HCT116 (cell line): Measurements from ENCODE around the gene CPLX4. TPM values are rescaled to one million over a fixed set of nuclear protein-coding genes. Genes with fewer than 3 reads are reported as not detected.

Experiments used
- ATAC-seq: fragments of 200-7000 bp; cut with Tn5 transposase; 2 replicates; pipeline ENCODE4 v1.9.1; 2020; ENCODE audit warnings: mild to moderate bottlenecking, moderate library complexity
- BruUV-seq: library from RNA; stranded (reverse); fragments of 400-500 nt; replicated peaks from 2 replicates; lab custom pipeline; 2021; lab: Mats Ljungman, UMichigan
- CTCF ChIA-PET: fragments of 300-600 bp; sonication (Branson Sonifier 250); formaldehyde crosslinking; loops from one replicate; lab custom pipeline; 2021; ENCODE audit warnings: antibody characterized with exemption; lab: Charles Lee
- POLR2A ChIA-PET: fragments of 300-600, 350-600 bp; sonication (Branson Sonifier 250); formaldehyde crosslinking; loops from one replicate; lab custom pipeline; 2021; ENCODE audit warnings: antibody characterized with exemption; lab: Charles Lee
- RAD21 ChIA-PET, 2 experiments: fragments of 300-600 bp; sonication (Branson Sonifier 250); formaldehyde crosslinking; loops; one replicate each; lab custom pipeline; 2023; ENCODE audit warnings: low total read pairs in 2 of 2; ENCODE audit not compliant: uncharacterized antibody in 2 of 2, unreplicated experiment in 2 of 2, low non-redundant PET in 1 of 2; lab: Charles Lee
- DNase-seq: peaks from one replicate; pipeline ENCODE4 v3.0.0-alpha.2; 2010; ENCODE audit warnings: low read depth, low spot score
- H2AFZ ChIP-seq: fragments of 200-600 bp; shearing (Covaris generic), sonication (generic); 2 replicates; pipeline ENCODE4 v1.6.1; 2017; ENCODE audit warnings: low read depth, mixed run types, mixed read lengths, antibody characterized with exemption, low read length; ENCODE audit not compliant: poor library complexity, severe bottlenecking
- H3K27ac ChIP-seq: 2 replicates; pipeline ENCODE4 v1.5.1; 2012; ENCODE audit warnings: low read depth, low read length
- H3K27me3 ChIP-seq: fragments of 200-600 bp; sonication (generic); 2 replicates; pipeline ENCODE4 v1.6.1; 2016; ENCODE audit warnings: mixed run types, low read length, mixed read lengths; ENCODE audit not compliant: insufficient read depth
- H3K36me3 ChIP-seq, 2 experiments: fragments of 200-500 bp in 1 of 2; fragments of 200-600 bp in 1 of 2; sonication (Bioruptor generic) in 1 of 2; sonication (generic) in 1 of 2; 2 replicates each; pipeline versions ENCODE4 v1.5.1 to v1.6.1; 2014 to 2016; ENCODE audit warnings: low read length in 2 of 2, inconsistent platforms in 1 of 2, mixed read lengths in 1 of 2, mixed run types in 1 of 2; ENCODE audit not compliant: insufficient read depth in 2 of 2, control insufficient read depth in 1 of 2
- H3K4me1 ChIP-seq, 2 experiments: fragments of 200-600 bp in 1 of 2; sonication (generic) in 1 of 2; 2 replicates each; pipeline versions ENCODE4 v1.5.1 to v1.6.1; 2012 to 2017; ENCODE audit warnings: low read length in 2 of 2, inconsistent platforms in 1 of 2, mild to moderate bottlenecking in 1 of 2, mixed read lengths in 1 of 2, mixed run types in 1 of 2, moderate library complexity in 1 of 2; ENCODE audit not compliant: insufficient read depth in 2 of 2, control insufficient read depth in 1 of 2
- H3K4me2 ChIP-seq: fragments of 200-600 bp; sonication (generic); 2 replicates; pipeline ENCODE4 v1.6.1; 2017; ENCODE audit warnings: mixed run types, low read length, mixed read lengths
- H3K4me3 ChIP-seq, 2 experiments: fragments of 200-600 bp in 1 of 2; sonication (generic) in 1 of 2; replicated peaks in 1 of 2; 2 replicates each; pipeline ENCODE4 v1.5.1; 2011 to 2016; ENCODE audit warnings: low read length in 2 of 2, control low read depth in 1 of 2, low read depth in 1 of 2, mild to moderate bottlenecking in 1 of 2, mixed read lengths in 1 of 2, mixed run types in 1 of 2
- H3K79me2 ChIP-seq: fragments of 200-600 bp; sonication (generic); 2 replicates; pipeline ENCODE4 v1.6.1; 2017; ENCODE audit warnings: mild to moderate bottlenecking, mixed run types, low read length, moderate library complexity, mixed read lengths; ENCODE audit not compliant: insufficient read depth
- H3K9ac ChIP-seq: fragments of 200-600 bp; sonication (generic); 2 replicates; pipeline ENCODE4 v1.6.1; 2016; ENCODE audit warnings: low read length, mixed read lengths
- H3K9me2 ChIP-seq: fragments of 200-600 bp; sonication (generic), shearing (Covaris generic); 2 replicates; pipeline ENCODE4 v1.6.1; 2017; ENCODE audit warnings: mixed run types, mild to moderate bottlenecking, moderate library complexity; ENCODE audit not compliant: insufficient read depth
- H3K9me3 ChIP-seq, 2 experiments: fragments of 200-500 bp in 1 of 2; fragments of 200-600 bp in 1 of 2; sonication (Bioruptor generic) in 1 of 2; sonication (generic) in 1 of 2; 2 replicates each; pipeline ENCODE4 v1.6.1; 2014 to 2017; ENCODE audit warnings: low read length in 2 of 2, mixed read lengths in 2 of 2, inconsistent platforms in 1 of 2, low read depth in 1 of 2, mild to moderate bottlenecking in 1 of 2, mixed run types in 1 of 2, moderate library complexity in 1 of 2; ENCODE audit not compliant: control insufficient read depth in 1 of 2, insufficient read depth in 1 of 2
- H4K20me1 ChIP-seq: fragments of 200-600 bp; sonication (generic), shearing (Covaris generic); 2 replicates; pipeline ENCODE4 v1.6.1; 2017; ENCODE audit warnings: mixed run types, mild to moderate bottlenecking, moderate library complexity; ENCODE audit not compliant: insufficient read depth
- CEBPB ChIP-seq: IDR thresholded peaks from 2 replicates; pipeline ENCODE4 v1.6.1; 2012; ENCODE audit warnings: low read depth
- EZH2phosphoT487 ChIP-seq: fragments of 200-600 bp; IDR thresholded peaks from 2 replicates; pipeline ENCODE4 v1.6.1; 2018; ENCODE audit warnings: antibody characterized with exemption, borderline replicate concordance
- POLR2A ChIP-seq: IDR thresholded peaks from 2 replicates; pipeline ENCODE4 v1.7.0; 2011; ENCODE audit warnings: borderline replicate concordance; ENCODE audit not compliant: insufficient read depth, insufficient read length; ENCODE audit errors: extremely low read depth
- RAD21 ChIP-seq: IDR thresholded peaks from 2 replicates; pipeline ENCODE4 v1.6.1; 2012; ENCODE audit warnings: low read depth, mild to moderate bottlenecking
- ZFX ChIP-seq: fragments of 450-650 bp; IDR thresholded peaks from 2 replicates; pipeline ENCODE4 v1.6.1; 2017
- intact Hi-C: fragments of 100-400 bp; cut with micrococcal nuclease; formaldehyde crosslinking; loops from 2 replicates; pipeline ENCODE4 v1.10.0; 2022
- total RNA-seq: library from RNA; stranded (reverse); gene quantifications from one replicate; pipeline ENCODE4 v1.2.1, GENCODE V29; 2021; ENCODE audit not compliant: unreplicated experiment
- TF ChIP-seq, protein P1 (sequence below), 3 experiments: fragments of 200-600 bp in 1 of 3; sonication (generic) in 1 of 3; IDR thresholded peaks in 2 of 3; conservative IDR thresholded peaks in 1 of 3; 2 replicates each; pipeline ENCODE4 v1.5.1; 2012 to 2017; ENCODE audit warnings: low read depth in 2 of 3, low read length in 2 of 3, antibody characterized with exemption in 1 of 3, borderline replicate concordance in 1 of 3, control low read depth in 1 of 3, mild to moderate bottlenecking in 1 of 3, mixed read lengths in 1 of 3, mixed run types in 1 of 3, moderate library complexity in 1 of 3; ENCODE audit not compliant: insufficient read depth in 1 of 3
- TF ChIP-seq, protein P2 (sequence below): IDR thresholded peaks from 2 replicates; pipeline ENCODE4 v1.6.1; 2011; ENCODE audit warnings: mild to moderate bottlenecking, low read length, moderate library complexity; ENCODE audit not compliant: insufficient replicate concordance; ENCODE audit errors: extremely low read depth
- TF ChIP-seq, protein P3 (sequence below): IDR thresholded peaks from 2 replicates; pipeline ENCODE4 v1.6.1; 2012

The CPLX4 gene
- total RNA-seq, 1 experiment from 2014 or later, result not detected

DNA sequence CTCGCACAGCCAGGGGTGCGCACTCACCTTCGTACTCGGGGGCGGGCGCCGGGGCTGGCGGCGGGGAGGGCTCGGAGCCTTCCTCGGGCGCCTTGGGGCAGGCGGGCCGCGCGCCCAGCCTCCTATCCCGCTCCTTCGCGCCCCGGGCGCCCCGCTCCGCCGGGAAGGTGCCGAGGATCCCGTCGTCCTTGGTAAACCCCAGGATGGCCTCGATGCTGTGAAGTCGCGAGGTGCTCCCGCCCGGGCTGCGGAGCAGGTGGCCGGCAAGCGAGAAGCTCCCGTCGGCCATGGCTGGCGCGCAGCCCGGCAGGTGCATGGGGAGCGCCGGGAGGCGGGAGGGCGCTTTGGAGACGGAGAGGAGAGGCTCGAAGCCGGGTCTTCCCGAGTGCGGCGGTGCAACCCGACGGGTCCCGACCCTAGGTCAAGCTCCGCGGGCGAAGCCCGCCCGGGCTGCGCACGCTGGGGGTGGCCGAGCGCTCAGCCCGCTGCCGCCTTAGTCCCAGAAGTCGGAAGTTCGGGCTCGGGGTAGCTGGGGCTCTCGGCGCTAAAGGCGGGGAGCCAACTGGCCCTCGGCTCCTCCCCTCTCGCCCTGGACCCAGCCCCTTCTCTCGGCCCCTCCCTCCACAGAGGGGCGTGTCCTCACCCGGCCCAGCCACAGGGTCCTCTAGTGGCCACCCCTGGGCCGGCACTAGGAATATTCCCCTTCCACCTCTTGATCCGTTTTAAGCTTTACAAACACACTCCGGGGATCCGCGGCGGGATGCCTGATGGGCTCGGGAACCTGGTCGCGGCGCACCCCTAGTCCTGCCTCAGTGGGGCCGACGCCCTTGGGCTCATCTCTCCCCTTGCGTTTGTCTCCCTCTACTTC lies 45.3 kb downstream of the CPLX4 start, which contains the start of gene RAX:
TSS of gene RAX (minus strand) at position 564 of the 868 bp plus-strand sequence. CDS start at position 316, 248 bp downstream.
- RAD21 ChIA-PET, result no interaction called here
- Histone ChIP-seq H3K9me2 (no peaks in the 10 kb centered on the region), H3K9me3 (no peaks in the 10 kb centered on the region), H3K36me3 (no peaks in the 10 kb centered on the region), H3K4me3 (no peak within 1 kb of the TSS), H3K27ac (no peak within 1 kb of the TSS), H3K79me2 (no peaks in the 10 kb centered on the region), H3K4me1 (peaks cover 0 to 7% of the 10 kb centered on the region in 2 experiments; a peak in 2 of 4 replicates), H3K27me3 (peaks cover 17% of the 10 kb centered on the region), H4K20me1 (no peaks in the 10 kb centered on the region), H3K4me2 (no peak within 1 kb of the TSS), H2AFZ (no peak within 1 kb of the TSS), H3K9ac (no peak within 1 kb of the TSS)
- CTCF ChIA-PET, result no interaction called here
- POLR2A ChIA-PET, result no interaction called here
- DNase-seq (no peak), ATAC-seq (no peak)
- intact Hi-C loops, result no loop called here
- BruUV-seq, result no TSS peak
- no peak for TF ChIP-seq CEBPB
- TF ChIP-seq, protein P1, sequence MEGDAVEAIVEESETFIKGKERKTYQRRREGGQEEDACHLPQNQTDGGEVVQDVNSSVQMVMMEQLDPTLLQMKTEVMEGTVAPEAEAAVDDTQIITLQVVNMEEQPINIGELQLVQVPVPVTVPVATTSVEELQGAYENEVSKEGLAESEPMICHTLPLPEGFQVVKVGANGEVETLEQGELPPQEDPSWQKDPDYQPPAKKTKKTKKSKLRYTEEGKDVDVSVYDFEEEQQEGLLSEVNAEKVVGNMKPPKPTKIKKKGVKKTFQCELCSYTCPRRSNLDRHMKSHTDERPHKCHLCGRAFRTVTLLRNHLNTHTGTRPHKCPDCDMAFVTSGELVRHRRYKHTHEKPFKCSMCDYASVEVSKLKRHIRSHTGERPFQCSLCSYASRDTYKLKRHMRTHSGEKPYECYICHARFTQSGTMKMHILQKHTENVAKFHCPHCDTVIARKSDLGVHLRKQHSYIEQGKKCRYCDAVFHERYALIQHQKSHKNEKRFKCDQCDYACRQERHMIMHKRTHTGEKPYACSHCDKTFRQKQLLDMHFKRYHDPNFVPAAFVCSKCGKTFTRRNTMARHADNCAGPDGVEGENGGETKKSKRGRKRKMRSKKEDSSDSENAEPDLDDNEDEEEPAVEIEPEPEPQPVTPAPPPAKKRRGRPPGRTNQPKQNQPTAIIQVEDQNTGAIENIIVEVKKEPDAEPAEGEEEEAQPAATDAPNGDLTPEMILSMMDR (IDR thresholded peaks at IDR 0.05 in 2 of 3, conservative IDR thresholded peaks at IDR 0.05 in 1 of 3; ENCODE audit: borderline replicate concordance in 1 of 3, insufficient read depth in 1 of 3, low read depth in 2 of 3, low read length in 2 of 3), result 0 out of 6 replicates have a peak, but pooled peaks of 1 of the 3 experiments have one; percentile 15

DNA sequence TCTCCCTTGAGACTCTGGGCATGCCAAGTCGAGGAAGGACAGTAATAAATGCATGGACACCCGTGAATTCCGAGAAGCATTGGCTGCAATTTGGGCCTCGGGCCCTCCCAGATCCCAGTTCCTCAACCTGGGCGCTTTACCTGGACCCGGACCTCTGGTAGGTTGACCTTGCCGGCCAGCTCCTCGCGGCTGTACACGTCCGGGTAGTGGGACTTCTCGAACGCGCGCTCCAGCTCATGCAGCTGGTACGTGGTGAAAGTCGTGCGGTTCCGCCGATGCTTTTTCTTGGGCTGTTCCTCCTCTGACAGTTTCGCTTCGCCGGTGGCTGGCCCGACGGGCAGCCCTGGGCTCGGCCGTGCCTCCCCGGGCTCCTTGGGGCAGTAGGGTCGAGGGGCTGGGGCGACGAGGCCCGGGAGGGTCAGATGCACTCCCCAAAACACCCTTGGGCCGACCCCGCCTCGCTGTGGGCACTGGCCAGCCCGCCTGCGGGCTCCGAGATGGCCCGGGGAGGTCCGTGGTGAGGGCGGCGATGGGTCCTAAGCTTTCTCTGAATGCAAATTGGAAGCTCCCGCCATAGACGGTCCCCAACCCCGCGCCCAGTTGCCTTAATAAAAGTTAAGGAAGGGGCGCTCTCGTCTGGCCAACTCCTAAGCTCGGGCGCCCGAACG lies 46.1 kb downstream of the CPLX4 start:
- ChIA-PET POLR2A (no interaction called here), RAD21 (no interaction called here), CTCF (interaction anchor here (0.6 kb wide), 1 partner anchor 130 kb away, joined by 3 read pairs; no protein-coding TSS in a partner anchor)
- no peak for ATAC-seq
- no TSS peak for BruUV-seq
- Histone ChIP-seq H3K79me2 (no peaks in the 10 kb centered on the region), H3K4me1 (peaks cover 0 to 7% of the 10 kb centered on the region in 2 experiments; a peak in 2 of 4 replicates), H3K9me3 (no peaks in the 10 kb centered on the region), H4K20me1 (no peaks in the 10 kb centered on the region), H2AFZ (no peak overlapping the region), H3K4me3 (no peak overlapping the region), H3K4me2 (no peak overlapping the region), H3K27me3 (peaks cover 11% of the 10 kb centered on the region; the same call in 1 of the 2 replicates), H3K9ac (no peak overlapping the region), H3K9me2 (no peaks in the 10 kb centered on the region), H3K27ac (no peak overlapping the region), H3K36me3 (no peaks in the 10 kb centered on the region)
- intact Hi-C loops, result no loop called here
- DNase-seq, result no peak
- TF ChIP-seq RAD21, result no peak
- TF ChIP-seq, protein P1 (IDR thresholded peaks at IDR 0.05 in 2 of 3, conservative IDR thresholded peaks at IDR 0.05 in 1 of 3; ENCODE audit: borderline replicate concordance in 1 of 3, insufficient read depth in 1 of 3, low read depth in 2 of 3, low read length in 2 of 3), result no peak
- no peak for TF ChIP-seq EZH2phosphoT487
- TF ChIP-seq, protein P2, sequence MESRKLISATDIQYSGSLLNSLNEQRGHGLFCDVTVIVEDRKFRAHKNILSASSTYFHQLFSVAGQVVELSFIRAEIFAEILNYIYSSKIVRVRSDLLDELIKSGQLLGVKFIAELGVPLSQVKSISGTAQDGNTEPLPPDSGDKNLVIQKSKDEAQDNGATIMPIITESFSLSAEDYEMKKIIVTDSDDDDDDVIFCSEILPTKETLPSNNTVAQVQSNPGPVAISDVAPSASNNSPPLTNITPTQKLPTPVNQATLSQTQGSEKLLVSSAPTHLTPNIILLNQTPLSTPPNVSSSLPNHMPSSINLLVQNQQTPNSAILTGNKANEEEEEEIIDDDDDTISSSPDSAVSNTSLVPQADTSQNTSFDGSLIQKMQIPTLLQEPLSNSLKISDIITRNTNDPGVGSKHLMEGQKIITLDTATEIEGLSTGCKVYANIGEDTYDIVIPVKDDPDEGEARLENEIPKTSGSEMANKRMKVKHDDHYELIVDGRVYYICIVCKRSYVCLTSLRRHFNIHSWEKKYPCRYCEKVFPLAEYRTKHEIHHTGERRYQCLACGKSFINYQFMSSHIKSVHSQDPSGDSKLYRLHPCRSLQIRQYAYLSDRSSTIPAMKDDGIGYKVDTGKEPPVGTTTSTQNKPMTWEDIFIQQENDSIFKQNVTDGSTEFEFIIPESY, result no peak
- TF ChIP-seq, protein P3, sequence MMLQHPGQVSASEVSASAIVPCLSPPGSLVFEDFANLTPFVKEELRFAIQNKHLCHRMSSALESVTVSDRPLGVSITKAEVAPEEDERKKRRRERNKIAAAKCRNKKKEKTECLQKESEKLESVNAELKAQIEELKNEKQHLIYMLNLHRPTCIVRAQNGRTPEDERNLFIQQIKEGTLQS, result no peak
- TF ChIP-seq ZFX, result no peak
- TF ChIP-seq POLR2A, result no peak
